K562 (cell line): ENCODE results near the gene MYL11. TPM values are rescaled to one million over a fixed set of nuclear protein-coding genes. Genes with fewer than 3 reads are reported as not detected.

Experiments used
- NCOR1 ChIP-seq: fragments of 450-650 bp; IDR thresholded peaks from 2 replicates; pipeline ENCODE4 v1.6.1; 2016; ENCODE audit warnings: mild to moderate bottlenecking, moderate library complexity
- NEUROD1 ChIP-seq: fragments of 150-350 bp; IDR thresholded peaks from 2 replicates; pipeline ENCODE4 v1.6.1; 2014; ENCODE audit warnings: borderline replicate concordance, low read length, low read depth; ENCODE audit not compliant: partially characterized antibody
- POLR2A ChIP-seq: fragments of 450-650 bp; conservative IDR thresholded peaks from 2 replicates; pipeline ENCODE4 v1.6.1; 2016
- PRDM10 ChIP-seq: fragments of 450-650 bp; IDR thresholded peaks from 2 replicates; pipeline ENCODE4 v1.6.1; 2018; ENCODE audit not compliant: partially characterized antibody
- SMARCA5 ChIP-seq: fragments of 450-650 bp; IDR thresholded peaks from 2 replicates; pipeline ENCODE4 v1.6.1; 2016
- TGIF2 ChIP-seq: sonication (generic); formaldehyde crosslinking; IDR thresholded peaks from 2 replicates; pipeline ENCODE4 v1.8.1; 2022; ENCODE audit warnings: mild to moderate bottlenecking, missing genetic modification reagents, moderate library complexity
- U2AF2 ChIP-seq: fragments of 200-400 bp; formaldehyde crosslinking; optimal IDR thresholded peaks from 2 replicates; pipeline ENCODE3; 2017; ENCODE audit warnings: low read depth, mild to moderate bottlenecking, low read length
- ZNF347 ChIP-seq: fragments of 450-650 bp; formaldehyde crosslinking; IDR thresholded peaks from 2 replicates; pipeline ENCODE4 v1.4.0; 2020; ENCODE audit warnings: low read depth, mild to moderate bottlenecking, moderate library complexity
- ZNF445 ChIP-seq: fragments of 250-450 bp; sonication (Bioruptor Pico); IDR thresholded peaks from 2 replicates; pipeline ENCODE4 v1.4.0; 2020; ENCODE audit warnings: low read depth, mild to moderate bottlenecking, moderate library complexity
- ZNF561 ChIP-seq: fragments of 450-650 bp; formaldehyde crosslinking; conservative IDR thresholded peaks from 2 replicates; pipeline ENCODE4 v1.4.0; 2020; ENCODE audit warnings: mild to moderate bottlenecking, moderate library complexity
- ZNF589 ChIP-seq: fragments of 200-800 bp; sonication (Bioruptor generic); IDR thresholded peaks from 2 replicates; pipeline ENCODE4 v1.6.1; 2016; ENCODE audit warnings: low read depth, missing genetic modification characterization, missing compliant biosample characterization
- ZNF696 ChIP-seq: fragments of 250-450 bp; sonication (Bioruptor Pico); conservative IDR thresholded peaks from 2 replicates; pipeline ENCODE4 v1.4.0; 2020; ENCODE audit warnings: mild to moderate bottlenecking, moderate library complexity
- polyA plus RNA-seq, 8 experiments: library from polyadenylated mRNA; depleted of rRNA in 4 of 8; stranded (reverse) in 5 of 8; unstranded in 3 of 8; fragments of >200 nt; fragmentation: Nextera tagmentation in 2 of 8; fragmentation: Illumina TruSeq in 1 of 8; extraction: Ambion mirVana in 2 of 8; extraction: Trizol in 1 of 8; gene quantifications; 2 replicates each; pipeline versions ENCODE4 v1.2.1 to v1.2.3, GENCODE V29; 2011 to 2014; ENCODE audit warnings: inconsistent platforms in 1 of 8, missing spikeins in 1 of 8
- total RNA-seq, 7 experiments: library from RNA; depleted of rRNA in 6 of 7; stranded (reverse); fragments of >200 nt in 6 of 7; fragmentation: Illumina TruSeq in 2 of 7; extraction: Trizol in 2 of 7; gene quantifications; 2 replicates each; pipeline versions ENCODE4 v1.2.1 to v1.2.3, GENCODE V29; 2011 to 2021; ENCODE audit warnings: low replicate concordance in 1 of 7
- TF ChIP-seq, protein P1 (sequence below): fragments of 250-450 bp; sonication (Bioruptor Pico); IDR thresholded peaks from 2 replicates; pipeline ENCODE4 v1.5.0; 2020; ENCODE audit warnings: mild to moderate bottlenecking, borderline replicate concordance
- TF ChIP-seq, protein P2 (sequence below): sonication (generic); formaldehyde crosslinking; IDR thresholded peaks from 2 replicates; pipeline ENCODE4 v1.8.0; 2022; ENCODE audit warnings: mild to moderate bottlenecking, low read depth, missing genetic modification reagents
- TF ChIP-seq, protein P3 (sequence below): fragments of 250-450 bp; sonication (Bioruptor Pico); IDR thresholded peaks from 2 replicates; pipeline ENCODE4 v1.4.0; 2020; ENCODE audit warnings: mild to moderate bottlenecking

MYL11 gene
- total and polyA plus RNA-seq, 9 of the 15 experiments (the other 6 are each of a cell fraction or from before 2014, with no cell fraction given) = 0.31 to 1.5 (median 0.73) TPM; not detected in 4

DNA sequence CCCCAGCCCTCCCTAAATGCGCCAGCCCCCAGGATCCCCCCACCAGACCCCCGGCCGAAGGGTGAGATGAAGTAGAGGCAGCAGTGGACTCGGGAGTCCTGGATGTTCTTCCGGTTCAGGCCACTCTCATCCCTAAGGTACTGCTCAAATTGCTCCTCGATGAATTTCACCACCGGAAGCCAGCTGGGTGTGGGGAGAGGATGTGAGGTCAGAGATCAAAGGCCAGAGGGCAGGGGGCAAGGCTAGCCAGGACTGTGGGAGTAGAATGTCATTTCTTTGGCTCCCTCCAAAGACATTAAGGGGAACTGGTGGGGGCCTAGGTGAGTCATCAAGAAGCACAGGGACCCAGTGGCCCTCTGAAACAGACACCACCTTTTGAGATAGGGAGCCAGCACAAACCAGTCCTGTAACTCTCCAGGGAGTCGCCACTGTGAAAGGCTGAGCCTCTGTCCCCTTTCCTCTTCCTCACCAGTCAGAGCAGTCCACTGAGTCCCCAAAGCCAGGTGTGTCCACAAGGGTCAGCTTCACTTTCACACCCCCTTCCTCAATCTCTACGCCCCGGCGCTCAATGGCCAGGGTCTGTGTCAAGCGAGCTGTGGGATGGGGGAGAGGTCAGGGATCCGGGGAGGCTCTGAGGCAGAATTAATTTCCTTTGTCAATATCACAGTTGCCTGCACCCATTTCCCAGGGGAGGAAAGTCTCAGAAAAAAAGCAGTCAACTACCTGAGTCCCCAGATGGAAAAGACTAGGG lies 6.9 kb downstream of the MYL11 start (continued):
- TF ChIP-seq, protein P1, sequence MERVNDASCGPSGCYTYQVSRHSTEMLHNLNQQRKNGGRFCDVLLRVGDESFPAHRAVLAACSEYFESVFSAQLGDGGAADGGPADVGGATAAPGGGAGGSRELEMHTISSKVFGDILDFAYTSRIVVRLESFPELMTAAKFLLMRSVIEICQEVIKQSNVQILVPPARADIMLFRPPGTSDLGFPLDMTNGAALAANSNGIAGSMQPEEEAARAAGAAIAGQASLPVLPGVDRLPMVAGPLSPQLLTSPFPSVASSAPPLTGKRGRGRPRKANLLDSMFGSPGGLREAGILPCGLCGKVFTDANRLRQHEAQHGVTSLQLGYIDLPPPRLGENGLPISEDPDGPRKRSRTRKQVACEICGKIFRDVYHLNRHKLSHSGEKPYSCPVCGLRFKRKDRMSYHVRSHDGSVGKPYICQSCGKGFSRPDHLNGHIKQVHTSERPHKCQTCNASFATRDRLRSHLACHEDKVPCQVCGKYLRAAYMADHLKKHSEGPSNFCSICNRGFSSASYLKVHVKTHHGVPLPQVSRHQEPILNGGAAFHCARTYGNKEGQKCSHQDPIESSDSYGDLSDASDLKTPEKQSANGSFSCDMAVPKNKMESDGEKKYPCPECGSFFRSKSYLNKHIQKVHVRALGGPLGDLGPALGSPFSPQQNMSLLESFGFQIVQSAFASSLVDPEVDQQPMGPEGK (CRISPR knock-in tag) = no peak
- TF ChIP-seq U2AF2 = no peak
- no peak for TF ChIP-seq ZNF347
- no peak for TF ChIP-seq TGIF2 (CRISPR knock-in tag)
- 0 out of 2 replicates have a peak, but pooled peaks have one; percentile 68 for TF ChIP-seq ZNF589 (CRISPR knock-in tag)
- TF ChIP-seq, protein P2, sequence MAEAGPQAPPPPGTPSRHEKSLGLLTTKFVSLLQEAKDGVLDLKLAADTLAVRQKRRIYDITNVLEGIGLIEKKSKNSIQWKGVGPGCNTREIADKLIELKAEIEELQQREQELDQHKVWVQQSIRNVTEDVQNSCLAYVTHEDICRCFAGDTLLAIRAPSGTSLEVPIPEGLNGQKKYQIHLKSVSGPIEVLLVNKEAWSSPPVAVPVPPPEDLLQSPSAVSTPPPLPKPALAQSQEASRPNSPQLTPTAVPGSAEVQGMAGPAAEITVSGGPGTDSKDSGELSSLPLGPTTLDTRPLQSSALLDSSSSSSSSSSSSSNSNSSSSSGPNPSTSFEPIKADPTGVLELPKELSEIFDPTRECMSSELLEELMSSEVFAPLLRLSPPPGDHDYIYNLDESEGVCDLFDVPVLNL (CRISPR knock-in tag) = no peak
- TF ChIP-seq PRDM10 = peak; percentile 71
- peak; percentile 59 for TF ChIP-seq NCOR1
- TF ChIP-seq POLR2A = peak; percentile 77
- TF ChIP-seq ZNF696 (CRISPR knock-in tag) = no peak
- TF ChIP-seq NEUROD1 = peak; percentile 63
- no peak for TF ChIP-seq ZNF445 (CRISPR knock-in tag)
- TF ChIP-seq ZNF561 (CRISPR knock-in tag) = no peak
- TF ChIP-seq, protein P3, sequence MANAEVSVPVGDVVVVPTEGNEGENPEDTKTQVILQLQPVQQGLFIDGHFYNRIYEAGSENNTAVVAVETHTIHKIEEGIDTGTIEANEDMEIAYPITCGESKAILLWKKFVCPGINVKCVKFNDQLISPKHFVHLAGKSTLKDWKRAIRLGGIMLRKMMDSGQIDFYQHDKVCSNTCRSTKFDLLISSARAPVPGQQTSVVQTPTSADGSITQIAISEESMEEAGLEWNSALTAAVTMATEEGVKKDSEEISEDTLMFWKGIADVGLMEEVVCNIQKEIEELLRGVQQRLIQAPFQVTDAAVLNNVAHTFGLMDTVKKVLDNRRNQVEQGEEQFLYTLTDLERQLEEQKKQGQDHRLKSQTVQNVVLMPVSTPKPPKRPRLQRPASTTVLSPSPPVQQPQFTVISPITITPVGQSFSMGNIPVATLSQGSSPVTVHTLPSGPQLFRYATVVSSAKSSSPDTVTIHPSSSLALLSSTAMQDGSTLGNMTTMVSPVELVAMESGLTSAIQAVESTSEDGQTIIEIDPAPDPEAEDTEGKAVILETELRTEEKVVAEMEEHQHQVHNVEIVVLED (CRISPR knock-in tag) = no peak
- TF ChIP-seq SMARCA5 = peak; percentile 67
